GM18951 (cell line): Measurements from ENCODE around the gene SHISA9.

ENCODE experiments used
- POLR2A ChIP-seq: IDR thresholded peaks from 4 replicates; pipeline ENCODE4 v1.6.1; 2011; ENCODE audit warnings: mild to moderate bottlenecking; ENCODE audit not compliant: insufficient read length, insufficient read depth; ENCODE audit errors: extremely low read depth
- in situ Hi-C: fragments of 300-500 bp; cut with MboI; formaldehyde crosslinking; loops from one replicate; pipeline ENCODE4 v1.12.0; 2022; ENCODE audit warnings: low sequenced_read_pairs, mixed read lengths, inconsistent platforms; ENCODE audit not compliant: unreplicated experiment

SHISA9 gene

GRCh38 chr16:13264749-13265552, 363.6 kb downstream of the SHISA9 start:
- no peak for TF ChIP-seq POLR2A
- in situ Hi-C loops, result no loop called here

GRCh38 chr16:13269359-13269758, 368.0 kb downstream of the SHISA9 start:
- in situ Hi-C loops, result no loop called here
- no peak for TF ChIP-seq POLR2A

- TF ChIP-seq POLR2A, result no peak
- in situ Hi-C loops, result no loop called here
These were observed 368.6 kb downstream of the SHISA9 start for GRCh38 chr16:13269905-13270528.

GRCh38 chr16:13270602-13271001, 369.2 kb downstream of the SHISA9 start:
- in situ Hi-C loops, result no loop called here
- TF ChIP-seq POLR2A, result no peak

- TF ChIP-seq POLR2A, result no peak
- in situ Hi-C loops, result no loop called here
These were observed 388.1 kb downstream of the SHISA9 start for GRCh38 chr16:13289515-13289914.
